Breast epithelium (tissue), 4 donors: Measurements from ENCODE around the gene DDRGK1. TPM values are rescaled to one million over a fixed set of nuclear protein-coding genes. Genes with fewer than 3 reads are reported as not detected.
A peak's percentile ranks its signal among the peaks of the same experiment; 100 is the strongest.

Source experiments
- DNase-seq, 2 donors: peaks; one replicate each; pipeline ENCODE4 v3.0.0-alpha.2; 2019; ENCODE audit warnings: low spot score in 2 of 2
- H3K27ac ChIP-seq, 2 donors: fragments of 200-600 bp; sonication (generic) in 1 of 2; one replicate each; pipeline ENCODE4 v1.5.1; 2016 to 2019; ENCODE audit warnings: mild to moderate bottlenecking in 1 of 2
- H3K27me3 ChIP-seq, 2 donors: fragments of 200-600 bp; sonication (generic) in 1 of 2; one replicate each; pipeline versions ENCODE4 v1.5.1 to v1.6.0; 2017 to 2019; ENCODE audit warnings: control low read depth in 1 of 2, mild to moderate bottlenecking in 1 of 2
- H3K36me3 ChIP-seq: fragments of 200-600 bp; one replicate; pipeline ENCODE4 v1.5.1; 2019
- H3K4me1 ChIP-seq, 2 donors: fragments of 200-600 bp; sonication (generic); one replicate each; pipeline ENCODE4 v1.5.1; 2016 to 2019; ENCODE audit warnings: control low read depth in 1 of 2
- H3K4me3 ChIP-seq, 3 donors: fragments of 200-600 bp; sonication (generic); 1 replicate in 2 of 3; 2 replicates in 1 of 3; pipeline ENCODE4 v1.5.1; 2016 to 2019; ENCODE audit warnings: mild to moderate bottlenecking in 3 of 3, moderate library complexity in 2 of 3
- H3K9me3 ChIP-seq, 2 donors: fragments of 200-600 bp; sonication (generic) in 1 of 2; one replicate each; pipeline ENCODE4 v1.5.1; 2016 to 2019; ENCODE audit warnings: control low read depth in 1 of 2
- CTCF ChIP-seq, 3 donors: fragments of 450-650 bp; IDR thresholded peaks; one replicate each; pipeline ENCODE4 v1.5.1; 2016 to 2017; ENCODE audit warnings: antibody characterized with exemption in 3 of 3, mild to moderate bottlenecking in 3 of 3, moderate library complexity in 3 of 3
- POLR2A ChIP-seq: fragments of 450-650 bp; IDR thresholded peaks from one replicate; pipeline ENCODE4 v1.6.1; 2016; ENCODE audit warnings: antibody characterized with exemption, mild to moderate bottlenecking, moderate library complexity
- POLR2AphosphoS5 ChIP-seq, 3 donors: sonication (generic); formaldehyde crosslinking; IDR thresholded peaks; one replicate each; pipeline ENCODE4 v1.6.1; 2017; ENCODE audit warnings: antibody characterized with exemption in 3 of 3
- intact Hi-C: fragments of 100-400 bp; cut with DNase I; formaldehyde crosslinking; loops from one replicate; pipeline ENCODE4 v1.15.1; 2023; ENCODE audit warnings: low total_unique reads
- total RNA-seq, 3 donors: library from RNA; depleted of rRNA; stranded (reverse); fragments of >200 nt; gene quantifications; one replicate each; pipeline ENCODE4 v1.1.0, GENCODE V29; 2016

The DDRGK1 gene
- total RNA-seq, 3 donors from 2014 or later, result 87.1 to 91.8 (median 89.8) TPM

- intact Hi-C loops, result no loop called here
- peak overlapping the region; percentile 89 to 91 for H3K27ac ChIP-seq
Measured at GRCh38 chr20:3203315-3204123, 963 bp downstream of the DDRGK1 start.

GRCh38 chr20:3202965-3203314 lies 1.5 kb downstream of the DDRGK1 start:
- H3K9me3 ChIP-seq, result no peaks in the 10 kb centered on the region
- no peaks in the 10 kb centered on the region for H3K27me3 ChIP-seq
- peaks cover 0 to 11% of the 10 kb centered on the region in 2 donors for H3K4me1 ChIP-seq
- peak overlapping the region; percentile 89 to 91 for H3K27ac ChIP-seq
- TF ChIP-seq CTCF (IDR thresholded peaks at IDR 0.05) (no peak), POLR2AphosphoS5 (IDR thresholded peaks at IDR 0.05) (no peak), POLR2A (no peak)
- no peak for DNase-seq
- H3K4me3 ChIP-seq, result peak overlapping the region; percentile 70 to 83 (median 79)
- intact Hi-C loops, result no loop called here
- H3K36me3 ChIP-seq, result peaks cover 14% of the 10 kb centered on the region

More at GRCh38 chr20:3203315-3204123, 963 bp downstream of the DDRGK1 start:
- peaks cover 14% of the 10 kb centered on the region for H3K36me3 ChIP-seq
- peaks cover 0 to 11% of the 10 kb centered on the region in 2 donors for H3K4me1 ChIP-seq
- no peaks in the 10 kb centered on the region for H3K9me3 ChIP-seq
- TF ChIP-seq POLR2AphosphoS5 (IDR thresholded peaks at IDR 0.05) (no peak), CTCF (IDR thresholded peaks at IDR 0.05) (no peak), POLR2A (no peak)
- H3K27me3 ChIP-seq, result no peaks in the 10 kb centered on the region
- peak overlapping the region; percentile 70 to 83 (median 79) for H3K4me3 ChIP-seq
- DNase-seq, result no peak

- H3K36me3 ChIP-seq, result peaks cover 14% of the 10 kb centered on the region
- intact Hi-C loops, result no loop called here
Measured at GRCh38 chr20:3199976-3200755, 4.3 kb downstream of the DDRGK1 start.

GRCh38 chr20:3199206-3199605 lies 5.3 kb downstream of the DDRGK1 start:
- TF ChIP-seq POLR2A (no peak), POLR2AphosphoS5 (IDR thresholded peaks at IDR 0.05) (no peak), CTCF (IDR thresholded peaks at IDR 0.05) (no peak)
- intact Hi-C loops, result no loop called here
- Histone ChIP-seq H3K4me3 (no peak overlapping the region), H3K27ac (no peak overlapping the region), H3K4me1 (peaks cover 0 to 11% of the 10 kb centered on the region in 2 donors), H3K9me3 (no peaks in the 10 kb centered on the region), H3K27me3 (no peaks in the 10 kb centered on the region), H3K36me3 (peaks cover 17% of the 10 kb centered on the region)
- DNase-seq, result no peak

More at GRCh38 chr20:3199976-3200755, 4.3 kb downstream of the DDRGK1 start:
- Histone ChIP-seq H3K27ac (no peak overlapping the region), H3K27me3 (no peaks in the 10 kb centered on the region), H3K9me3 (no peaks in the 10 kb centered on the region), H3K4me3 (no peak overlapping the region), H3K4me1 (peaks cover 0 to 11% of the 10 kb centered on the region in 2 donors)
- TF ChIP-seq POLR2AphosphoS5 (IDR thresholded peaks at IDR 0.05) (no peak), POLR2A (no peak), CTCF (IDR thresholded peaks at IDR 0.05) (no peak)
- no peak for DNase-seq
